MM.1S (cell line): ENCODE data around the gene BTBD3.

Experiments
- DNase-seq: peaks from one replicate; pipeline ENCODE4 v3.0.0-alpha.2; 2015
- H2AFZ ChIP-seq: fragments of 300-600 bp; sonication (generic); 2 replicates; pipeline ENCODE4 v1.6.0; 2016; ENCODE audit warnings: antibody characterized with exemption, low read length
- H3F3A ChIP-seq: fragments of 300-600 bp; sonication (generic); 2 replicates; pipeline ENCODE4 v1.6.1; 2016; ENCODE audit warnings: mild to moderate bottlenecking, antibody characterized with exemption, low read length, moderate library complexity, mixed read lengths; ENCODE audit not compliant: insufficient read depth
- H3K27ac ChIP-seq: fragments of 300-600 bp; sonication (generic); 2 replicates; pipeline ENCODE4 v1.5.1; 2016; ENCODE audit warnings: mild to moderate bottlenecking, low read length
- H3K27me3 ChIP-seq: fragments of 300-600 bp; sonication (generic); replicated peaks from 2 replicates; pipeline ENCODE4 v1.6.0; 2016; ENCODE audit warnings: low read length; ENCODE audit not compliant: insufficient read depth
- H3K36me3 ChIP-seq: fragments of 300-600 bp; sonication (generic); replicated peaks from 2 replicates; pipeline ENCODE4 v1.6.1; 2016; ENCODE audit warnings: mild to moderate bottlenecking, low read length, mixed read lengths; ENCODE audit not compliant: insufficient read depth
- H3K4me1 ChIP-seq: fragments of 300-600 bp; sonication (generic); 2 replicates; pipeline ENCODE4 v1.6.1; 2016; ENCODE audit warnings: low read length, mixed read lengths
- H3K4me2 ChIP-seq: fragments of 300-600 bp; sonication (generic); 2 replicates; pipeline ENCODE4 v1.6.0; 2016; ENCODE audit warnings: low read depth, low read length
- H3K4me3 ChIP-seq: fragments of 300-600 bp; sonication (generic); 2 replicates; pipeline ENCODE4 v1.5.1; 2016; ENCODE audit warnings: low read length, mixed read lengths
- H3K79me2 ChIP-seq: fragments of 300-600 bp; sonication (generic); 2 replicates; pipeline ENCODE4 v1.6.1; 2016; ENCODE audit warnings: mixed run types, low read length, mixed read lengths
- H3K9ac ChIP-seq: fragments of 300-600 bp; sonication (generic); 2 replicates; pipeline ENCODE4 v1.6.1; 2016; ENCODE audit warnings: low read length, mixed read lengths
- H3K9me2 ChIP-seq: fragments of 300-600 bp; sonication (generic); replicated peaks from 2 replicates; pipeline ENCODE4 v1.6.1; 2016; ENCODE audit warnings: mild to moderate bottlenecking, low read length, mixed read lengths; ENCODE audit not compliant: insufficient read depth
- H3K9me3 ChIP-seq: fragments of 300-600 bp; sonication (generic); replicated peaks from 2 replicates; pipeline ENCODE4 v1.6.1; 2016; ENCODE audit warnings: mild to moderate bottlenecking, low read length, mixed read lengths; ENCODE audit not compliant: insufficient read depth
- H4K20me1 ChIP-seq: fragments of 300-600 bp; sonication (generic); 2 replicates; pipeline ENCODE4 v1.6.1; 2016; ENCODE audit warnings: mild to moderate bottlenecking, low read length, moderate library complexity, mixed read lengths; ENCODE audit not compliant: insufficient read depth
- EZH2 ChIP-seq: fragments of 300-600 bp; sonication (generic); optimal IDR thresholded peaks from 2 replicates; pipeline ENCODE3; 2017; ENCODE audit warnings: low read depth, mild to moderate bottlenecking, antibody characterized with exemption, low read length, mixed read lengths
- EZH2phosphoT487 ChIP-seq: fragments of 300-600 bp; sonication (generic); IDR thresholded peaks from 2 replicates; pipeline ENCODE4 v1.6.1; 2018; ENCODE audit warnings: antibody characterized with exemption, low read length
- TF ChIP-seq, protein P1 (sequence below): fragments of 300-600 bp; sonication (generic); IDR thresholded peaks from 2 replicates; pipeline ENCODE4 v1.5.1; 2016; ENCODE audit warnings: antibody characterized with exemption, low read length, mixed read lengths

The BTBD3 gene

DNA sequence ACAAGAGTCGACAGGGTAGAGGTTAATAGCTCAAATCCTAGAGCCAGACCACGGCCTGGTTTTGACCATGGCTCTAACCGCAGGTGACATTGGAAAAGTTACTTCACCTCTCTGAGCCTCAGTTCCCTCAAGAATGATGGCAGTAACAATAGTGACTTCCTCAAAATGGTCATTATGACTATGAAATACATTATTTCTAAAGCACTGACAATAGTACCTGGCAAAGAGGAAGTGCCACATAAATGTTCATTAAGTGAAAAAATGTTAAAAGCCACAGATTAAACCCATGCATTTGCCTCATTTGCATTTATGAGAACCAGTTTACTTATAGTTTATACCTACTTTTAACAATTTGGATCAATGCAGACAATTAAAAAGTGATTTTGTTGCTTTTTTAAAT is 12.3 kb downstream of the BTBD3 start:
- H3F3A ChIP-seq: no peaks in the 10 kb centered on the region
- 0 out of 2 replicates have a peak, but pooled peaks cover 3% of the 10 kb centered on the region for H3K79me2 ChIP-seq
- no peak overlapping the region for H3K4me2 ChIP-seq
- no peaks in the 10 kb centered on the region for H3K36me3 ChIP-seq
- H3K9ac ChIP-seq: no peak overlapping the region
- H3K4me3 ChIP-seq: no peak overlapping the region
- no peaks in the 10 kb centered on the region for H4K20me1 ChIP-seq
- H3K27me3 ChIP-seq: no peaks in the 10 kb centered on the region
- H3K9me3 ChIP-seq: no peaks in the 10 kb centered on the region
- TF ChIP-seq EZH2phosphoT487: no peak
- TF ChIP-seq EZH2: no peak
- TF ChIP-seq, protein P1, sequence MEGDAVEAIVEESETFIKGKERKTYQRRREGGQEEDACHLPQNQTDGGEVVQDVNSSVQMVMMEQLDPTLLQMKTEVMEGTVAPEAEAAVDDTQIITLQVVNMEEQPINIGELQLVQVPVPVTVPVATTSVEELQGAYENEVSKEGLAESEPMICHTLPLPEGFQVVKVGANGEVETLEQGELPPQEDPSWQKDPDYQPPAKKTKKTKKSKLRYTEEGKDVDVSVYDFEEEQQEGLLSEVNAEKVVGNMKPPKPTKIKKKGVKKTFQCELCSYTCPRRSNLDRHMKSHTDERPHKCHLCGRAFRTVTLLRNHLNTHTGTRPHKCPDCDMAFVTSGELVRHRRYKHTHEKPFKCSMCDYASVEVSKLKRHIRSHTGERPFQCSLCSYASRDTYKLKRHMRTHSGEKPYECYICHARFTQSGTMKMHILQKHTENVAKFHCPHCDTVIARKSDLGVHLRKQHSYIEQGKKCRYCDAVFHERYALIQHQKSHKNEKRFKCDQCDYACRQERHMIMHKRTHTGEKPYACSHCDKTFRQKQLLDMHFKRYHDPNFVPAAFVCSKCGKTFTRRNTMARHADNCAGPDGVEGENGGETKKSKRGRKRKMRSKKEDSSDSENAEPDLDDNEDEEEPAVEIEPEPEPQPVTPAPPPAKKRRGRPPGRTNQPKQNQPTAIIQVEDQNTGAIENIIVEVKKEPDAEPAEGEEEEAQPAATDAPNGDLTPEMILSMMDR: no peak
- no peak for DNase-seq
- H2AFZ ChIP-seq: no peak overlapping the region
- H3K4me1 ChIP-seq: no peaks in the 10 kb centered on the region
- no peaks in the 10 kb centered on the region for H3K9me2 ChIP-seq
- no peak overlapping the region for H3K27ac ChIP-seq

DNA sequence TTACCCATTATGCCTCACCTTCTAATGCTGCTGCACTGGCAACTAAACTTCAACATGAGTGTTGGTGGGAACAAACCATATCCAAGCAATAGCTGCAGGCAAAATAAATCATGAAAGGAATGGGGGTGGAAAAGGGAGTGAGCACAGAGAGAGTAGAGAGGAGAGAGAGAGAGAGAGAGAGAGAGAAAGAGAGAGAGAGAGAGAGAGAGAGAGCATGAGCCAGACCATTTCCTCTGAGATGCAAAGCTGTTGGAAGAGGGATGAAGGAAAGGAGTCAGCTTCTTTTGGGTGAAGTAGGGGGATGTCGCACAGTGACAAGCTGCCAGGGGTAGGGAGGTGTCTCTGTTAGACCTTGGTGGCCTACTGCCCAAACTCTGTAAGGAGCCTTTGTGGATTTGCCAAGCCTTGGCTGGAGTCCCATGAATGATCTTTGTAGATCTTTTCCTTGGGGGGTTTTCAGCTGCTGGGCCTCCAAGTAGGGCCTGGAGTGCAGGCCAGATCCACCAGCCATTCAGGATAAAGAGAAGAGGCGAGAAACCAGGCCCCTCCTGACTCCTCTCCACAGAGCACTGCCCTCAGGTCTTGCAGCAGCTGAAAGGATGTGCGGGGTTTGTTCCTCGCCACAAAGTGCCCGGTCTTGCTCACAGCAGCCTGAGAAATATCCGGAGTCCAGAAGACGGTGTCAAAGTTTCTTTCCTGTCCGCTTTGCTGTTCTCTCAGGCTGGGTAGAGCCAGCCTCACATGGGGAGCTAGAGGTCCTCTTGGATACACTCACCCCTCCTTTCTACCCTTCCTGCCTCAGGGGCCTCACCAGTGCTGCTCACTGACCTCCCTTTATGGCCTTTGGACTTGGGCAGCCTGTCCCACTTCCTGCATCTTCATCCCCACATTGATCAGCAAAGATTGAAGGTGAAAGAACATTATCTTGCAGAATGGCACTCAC is 17.8 kb downstream of the BTBD3 start:
- H3F3A ChIP-seq: no peaks in the 10 kb centered on the region
- no peaks in the 10 kb centered on the region for H4K20me1 ChIP-seq
- no peaks in the 10 kb centered on the region for H3K79me2 ChIP-seq
- H3K9me2 ChIP-seq: no peaks in the 10 kb centered on the region
- no peak overlapping the region for H3K4me2 ChIP-seq
- no peak overlapping the region for H3K27ac ChIP-seq
- H2AFZ ChIP-seq: no peak overlapping the region
- no peak overlapping the region for H3K4me3 ChIP-seq
- no peak for DNase-seq
- TF ChIP-seq EZH2phosphoT487: no peak
- TF ChIP-seq EZH2: no peak
- TF ChIP-seq, protein P1: no peak
- H3K9me3 ChIP-seq: no peaks in the 10 kb centered on the region
- no peaks in the 10 kb centered on the region for H3K27me3 ChIP-seq
- no peak overlapping the region for H3K9ac ChIP-seq
- no peaks in the 10 kb centered on the region for H3K4me1 ChIP-seq
- no peaks in the 10 kb centered on the region for H3K36me3 ChIP-seq

- Histone ChIP-seq H3K9me3 (no peaks in the 10 kb centered on the region), H3K4me2 (no peak overlapping the region), H4K20me1 (no peaks in the 10 kb centered on the region), H3K27me3 (no peaks in the 10 kb centered on the region), H3K27ac (no peak overlapping the region), H3K36me3 (no peaks in the 10 kb centered on the region), H2AFZ (no peak overlapping the region), H3K4me1 (no peaks in the 10 kb centered on the region), H3K79me2 (no peaks in the 10 kb centered on the region), H3K9me2 (no peaks in the 10 kb centered on the region), H3F3A (no peaks in the 10 kb centered on the region), H3K9ac (no peak overlapping the region), H3K4me3 (no peak overlapping the region)
- no peak for TF ChIP-seq EZH2phosphoT487
- TF ChIP-seq, protein P1: no peak
- TF ChIP-seq EZH2: no peak
- DNase-seq: no peak
Observed at GRCh38 chr20:11936157-11936556, 18.5 kb downstream of the BTBD3 start.
